ENCODE measurements around the gene BNIP1. TPM values are rescaled to one million over a fixed set of nuclear protein-coding genes. Genes with fewer than 3 reads are reported as not detected.

The BNIP1 gene
- total and polyA plus RNA-seq, 2 donors (not counting 1 experiment from before 2014, with no cell fraction given): 23.5 to 23.9 TPM

DNA sequence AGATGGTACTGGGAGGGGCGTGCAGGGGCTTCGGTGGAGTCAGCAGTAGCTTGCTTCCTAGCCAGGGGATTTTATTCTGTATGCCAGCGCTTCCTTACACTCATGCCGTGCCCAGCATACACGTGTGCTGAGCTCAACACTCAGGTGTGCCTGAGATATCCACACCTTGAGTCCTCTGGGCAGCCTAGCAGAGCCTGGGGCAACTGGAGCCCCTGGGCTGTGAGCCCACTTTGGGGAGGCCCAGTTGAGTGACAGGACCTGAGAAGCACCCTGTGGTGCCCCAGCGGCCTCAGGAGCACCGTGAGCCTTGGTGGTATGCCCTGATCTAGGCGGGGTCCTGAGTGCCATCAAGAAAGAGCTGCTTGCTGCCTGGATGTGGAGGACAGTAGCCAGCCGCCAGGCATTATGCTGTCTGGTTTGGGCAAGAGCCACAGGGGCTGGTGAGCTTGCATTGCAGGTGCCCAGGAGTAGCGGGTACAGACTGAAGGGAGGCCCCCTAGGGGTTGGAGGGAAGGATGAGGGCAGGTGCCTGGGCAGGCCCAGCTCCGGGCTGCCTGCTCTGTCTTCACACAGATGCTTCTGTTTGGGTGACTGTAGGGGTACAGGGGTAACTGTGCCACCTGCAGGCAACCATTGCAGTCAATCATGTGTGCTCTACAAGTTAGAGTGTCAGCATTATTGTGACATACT lies 42.9 kb downstream of the BNIP1 start:
- H3K79me2 ChIP-seq (ENCODE audit: control insufficient read depth, insufficient read depth, low read length): no peaks in the 10 kb centered on the region
- no peak overlapping the region for H3K4me2 ChIP-seq (ENCODE audit: extremely low read depth, insufficient read depth, low read length)
- no peaks in the 10 kb centered on the region for H3K27me3 ChIP-seq (ENCODE audit: control insufficient read depth, insufficient read depth, low read length)
- no peaks in the 10 kb centered on the region for H3K4me1 ChIP-seq (ENCODE audit: control insufficient read depth, extremely low read depth, insufficient read depth, low read length)
- H4K20me1 ChIP-seq (ENCODE audit: control insufficient read depth, extremely low read depth, insufficient read depth, low read length): no peaks in the 10 kb centered on the region
- no peak overlapping the region for H3K4me3 ChIP-seq (replicated peaks in 1 of 4; ENCODE audit: control extremely low read depth in 1 of 4, insufficient read depth in 1 of 4, low read depth in 3 of 4, low read length in 4 of 4)
- TF ChIP-seq EZH2 (IDR thresholded peaks at IDR 0.05; ENCODE audit: low read length, missing control alignments): no peak
- TF ChIP-seq, protein P1, sequence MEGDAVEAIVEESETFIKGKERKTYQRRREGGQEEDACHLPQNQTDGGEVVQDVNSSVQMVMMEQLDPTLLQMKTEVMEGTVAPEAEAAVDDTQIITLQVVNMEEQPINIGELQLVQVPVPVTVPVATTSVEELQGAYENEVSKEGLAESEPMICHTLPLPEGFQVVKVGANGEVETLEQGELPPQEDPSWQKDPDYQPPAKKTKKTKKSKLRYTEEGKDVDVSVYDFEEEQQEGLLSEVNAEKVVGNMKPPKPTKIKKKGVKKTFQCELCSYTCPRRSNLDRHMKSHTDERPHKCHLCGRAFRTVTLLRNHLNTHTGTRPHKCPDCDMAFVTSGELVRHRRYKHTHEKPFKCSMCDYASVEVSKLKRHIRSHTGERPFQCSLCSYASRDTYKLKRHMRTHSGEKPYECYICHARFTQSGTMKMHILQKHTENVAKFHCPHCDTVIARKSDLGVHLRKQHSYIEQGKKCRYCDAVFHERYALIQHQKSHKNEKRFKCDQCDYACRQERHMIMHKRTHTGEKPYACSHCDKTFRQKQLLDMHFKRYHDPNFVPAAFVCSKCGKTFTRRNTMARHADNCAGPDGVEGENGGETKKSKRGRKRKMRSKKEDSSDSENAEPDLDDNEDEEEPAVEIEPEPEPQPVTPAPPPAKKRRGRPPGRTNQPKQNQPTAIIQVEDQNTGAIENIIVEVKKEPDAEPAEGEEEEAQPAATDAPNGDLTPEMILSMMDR (conservative IDR thresholded peaks at IDR 0.05 in 1 of 2, IDR thresholded peaks at IDR 0.05 in 1 of 2; ENCODE audit: low read depth in 1 of 2, low read length in 2 of 2): no peak
- H2AFZ ChIP-seq (ENCODE audit: low read length): no peak overlapping the region
- H3K27ac ChIP-seq (ENCODE audit: insufficient read depth, low read length): no peak overlapping the region
- H3K36me3 ChIP-seq (ENCODE audit: control insufficient read depth, insufficient read depth, low read length): no peaks in the 10 kb centered on the region
- no peak for DNase-seq (ENCODE audit: low read depth in 2 of 2)
- H3K9me3 ChIP-seq (ENCODE audit: control insufficient read depth, insufficient read depth, low read depth, low read length): no peaks in the 10 kb centered on the region
- no peak overlapping the region for H3K9ac ChIP-seq (ENCODE audit: insufficient read depth, low read length)

DNA sequence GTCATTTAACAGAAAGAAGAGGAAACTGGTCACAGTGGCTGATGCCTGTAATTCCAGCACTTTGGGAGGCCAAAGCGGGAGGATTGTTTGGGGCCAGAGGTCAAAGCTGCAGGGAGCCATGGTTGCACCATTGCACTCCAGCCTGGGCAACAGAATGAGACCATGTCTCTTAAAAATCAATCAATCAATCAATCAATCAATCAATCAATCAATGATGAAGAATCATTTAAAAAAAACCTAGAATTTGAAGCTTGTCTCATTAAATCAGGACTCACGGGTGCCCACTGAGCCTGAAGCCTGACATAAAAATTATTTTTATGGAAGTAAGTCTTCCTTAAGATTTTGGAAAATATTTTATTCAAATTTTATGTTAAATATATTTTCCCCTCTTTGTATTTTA lies 43.9 kb downstream of the BNIP1 start:
- H3K9ac ChIP-seq (ENCODE audit: insufficient read depth, low read length): no peak overlapping the region
- DNase-seq (ENCODE audit: low read depth in 2 of 2): no peak
- H3K36me3 ChIP-seq (ENCODE audit: control insufficient read depth, insufficient read depth, low read length): no peaks in the 10 kb centered on the region

DNA sequence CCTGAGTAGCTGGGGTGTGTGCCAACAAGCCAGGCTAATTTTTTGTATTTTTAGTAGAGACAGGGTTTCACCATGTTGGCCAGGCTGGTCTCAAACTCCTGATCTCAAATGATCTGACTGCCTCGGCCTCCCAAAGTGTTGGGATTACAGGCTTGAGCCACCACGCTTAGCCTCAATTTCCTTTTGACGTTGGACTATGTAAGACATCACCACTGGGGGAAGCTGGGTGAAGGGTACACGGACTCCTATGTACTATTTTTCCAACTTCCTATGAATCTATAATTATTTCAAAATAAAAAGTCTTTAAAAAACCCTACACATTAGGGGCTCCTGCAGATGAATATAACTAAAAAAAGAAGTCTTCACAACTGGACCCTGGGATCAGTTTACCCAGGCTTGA lies 46.7 kb downstream of the BNIP1 start:
- Histone ChIP-seq H3K9me3 (ENCODE audit: control insufficient read depth, insufficient read depth, low read depth, low read length) (no peaks in the 10 kb centered on the region), H3K27ac (ENCODE audit: insufficient read depth, low read length) (no peak overlapping the region), H3K4me3 (replicated peaks in 1 of 4; ENCODE audit: control extremely low read depth in 1 of 4, insufficient read depth in 1 of 4, low read depth in 3 of 4, low read length in 4 of 4) (no peak overlapping the region), H4K20me1 (ENCODE audit: control insufficient read depth, extremely low read depth, insufficient read depth, low read length) (no peaks in the 10 kb centered on the region), H3K36me3 (ENCODE audit: control insufficient read depth, insufficient read depth, low read length) (no peaks in the 10 kb centered on the region), H3K4me1 (ENCODE audit: control insufficient read depth, extremely low read depth, insufficient read depth, low read length) (no peaks in the 10 kb centered on the region), H3K4me2 (ENCODE audit: extremely low read depth, insufficient read depth, low read length) (no peak overlapping the region), H3K27me3 (ENCODE audit: control insufficient read depth, insufficient read depth, low read length) (peaks cover 2% of the 10 kb centered on the region), H2AFZ (ENCODE audit: low read length) (no peak overlapping the region), H3K79me2 (ENCODE audit: control insufficient read depth, insufficient read depth, low read length) (no peaks in the 10 kb centered on the region), H3K9ac (ENCODE audit: insufficient read depth, low read length) (no peak overlapping the region)
- TF ChIP-seq, protein P1 (conservative IDR thresholded peaks at IDR 0.05 in 1 of 2, IDR thresholded peaks at IDR 0.05 in 1 of 2; ENCODE audit: low read depth in 1 of 2, low read length in 2 of 2): no peak
- no peak for TF ChIP-seq EZH2 (IDR thresholded peaks at IDR 0.05; ENCODE audit: low read length, missing control alignments)
- no peak for DNase-seq (ENCODE audit: low read depth in 2 of 2)

More for the DNA sequence above, 43.9 kb downstream of the BNIP1 start:
- Histone ChIP-seq H3K79me2 (ENCODE audit: control insufficient read depth, insufficient read depth, low read length) (no peaks in the 10 kb centered on the region), H3K4me2 (ENCODE audit: extremely low read depth, insufficient read depth, low read length) (no peak overlapping the region), H3K9me3 (ENCODE audit: control insufficient read depth, insufficient read depth, low read depth, low read length) (no peaks in the 10 kb centered on the region), H3K27me3 (ENCODE audit: control insufficient read depth, insufficient read depth, low read length) (no peaks in the 10 kb centered on the region), H4K20me1 (ENCODE audit: control insufficient read depth, extremely low read depth, insufficient read depth, low read length) (no peaks in the 10 kb centered on the region), H3K4me1 (ENCODE audit: control insufficient read depth, extremely low read depth, insufficient read depth, low read length) (no peaks in the 10 kb centered on the region), H3K4me3 (replicated peaks in 1 of 4; ENCODE audit: control extremely low read depth in 1 of 4, insufficient read depth in 1 of 4, low read depth in 3 of 4, low read length in 4 of 4) (no peak overlapping the region), H3K27ac (ENCODE audit: insufficient read depth, low read length) (no peak overlapping the region), H2AFZ (ENCODE audit: low read length) (no peak overlapping the region)
- no peak for TF ChIP-seq EZH2 (IDR thresholded peaks at IDR 0.05; ENCODE audit: low read length, missing control alignments)
- TF ChIP-seq, protein P1 (conservative IDR thresholded peaks at IDR 0.05 in 1 of 2, IDR thresholded peaks at IDR 0.05 in 1 of 2; ENCODE audit: low read depth in 1 of 2, low read length in 2 of 2): no peak

Data from fibroblast of lung (primary cell).